Fibroblast of pulmonary artery (primary cell): ENCODE measurements around the gene KREMEN1.

Source experiments
- DNase-seq: peaks from one replicate; pipeline ENCODE4 v3.0.0-alpha.2; 2010; ENCODE audit warnings: low read depth
- H3K4me3 ChIP-seq: replicated peaks from 2 replicates; pipeline ENCODE4 v1.5.1; 2011; ENCODE audit warnings: low read depth, mild to moderate bottlenecking, control low read depth, low read length, moderate library complexity
- CTCF ChIP-seq: IDR thresholded peaks from 2 replicates; pipeline ENCODE4 v1.5.1; 2011; ENCODE audit warnings: mild to moderate bottlenecking, control low read depth, low read length, inconsistent platforms; ENCODE audit errors: missing control alignments

Gene KREMEN1

GRCh38 chr22:29071261-29072045 lies 1.4 kb upstream of the KREMEN1 start:
- no peak for DNase-seq
- TF ChIP-seq CTCF: no peak
- H3K4me3 ChIP-seq: peak overlapping the region; percentile 19

- no peak for TF ChIP-seq CTCF
- peak; percentile 57 for DNase-seq
- peak overlapping the region; percentile 48 for H3K4me3 ChIP-seq
Observed at GRCh38 chr22:29072193-29072978, 449 bp upstream of the KREMEN1 start.

GRCh38 chr22:29073618-29074275 lies 912 bp downstream of the KREMEN1 start:
- DNase-seq: no peak

DNA sequence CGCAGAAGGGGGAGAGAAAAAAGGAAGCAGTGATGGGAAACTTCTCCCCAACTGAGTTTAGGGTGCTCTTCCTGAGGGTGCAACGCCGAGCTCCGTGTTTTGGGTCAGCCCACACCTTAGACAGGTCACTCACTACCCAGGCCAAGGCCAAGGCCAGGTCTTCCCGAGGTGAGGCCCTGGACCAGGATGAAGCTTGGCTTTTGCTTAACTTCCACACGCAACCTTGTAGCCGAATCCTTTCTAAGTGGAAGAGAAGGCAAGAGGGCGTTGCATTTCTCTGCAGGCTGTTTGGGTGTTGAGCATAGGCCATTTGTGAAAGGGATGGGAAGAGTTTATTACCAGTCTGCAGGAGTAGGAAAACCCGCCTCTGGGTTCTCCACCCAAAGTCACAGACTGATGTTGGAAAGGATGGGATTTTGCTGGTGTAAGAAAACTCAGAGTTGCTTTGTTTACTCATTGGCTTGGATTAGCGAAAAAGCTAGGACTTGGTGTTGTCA lies 1.5 kb downstream of the KREMEN1 start:
- H3K4me3 ChIP-seq: peak overlapping the region; percentile 62
- TF ChIP-seq CTCF: no peak

More at GRCh38 chr22:29073618-29074275, 912 bp downstream of the KREMEN1 start:
- H3K4me3 ChIP-seq: peak overlapping the region; percentile 62
- no peak for TF ChIP-seq CTCF

GRCh38 chr22:29078036-29078868 lies 5.4 kb downstream of the KREMEN1 start:
- no peak overlapping the region for H3K4me3 ChIP-seq
- DNase-seq: no peak
- TF ChIP-seq CTCF: no peak

More for the DNA sequence above, 1.5 kb downstream of the KREMEN1 start:
- DNase-seq: no peak

DNA sequence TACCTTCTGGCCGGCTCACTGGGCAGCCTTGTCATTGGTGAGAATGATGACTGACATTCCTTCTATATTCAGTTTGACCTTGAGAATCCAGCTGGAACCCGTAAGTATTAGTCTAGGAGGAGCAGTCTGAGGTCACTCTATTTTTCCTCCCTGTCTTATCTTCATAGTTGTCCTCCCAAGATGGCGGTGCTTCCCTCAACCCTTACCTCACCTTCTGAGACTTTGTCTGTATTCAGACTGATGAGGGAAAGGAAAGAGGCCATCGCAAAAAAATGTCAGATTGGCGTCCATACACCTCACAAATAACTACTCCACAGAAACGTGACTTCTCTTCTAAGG lies 6.0 kb downstream of the KREMEN1 start:
- no peak for TF ChIP-seq CTCF
- H3K4me3 ChIP-seq: no peak overlapping the region
- no peak for DNase-seq
